Fibroblast of skin of right quadriceps (primary cell): ENCODE results near the gene LRRC37A.
"Not testable (repeated sequence)": the region's sequence is repeated elsewhere in the genome, so short reads cannot be mapped to it uniquely, and the experiment has no call there.

ENCODE experiments used
- DNase-seq: peaks from one replicate; pipeline ENCODE4 v3.0.0-alpha.2; 2013

LRRC37A gene

GRCh38 chr17:46290906-46291546, 3.9 kb upstream of the LRRC37A start:
- DNase-seq: not testable (repeated sequence)

GRCh38 chr17:46291618-46292017, 3.3 kb upstream of the LRRC37A start:
- not testable (repeated sequence) for DNase-seq

GRCh38 chr17:46341220-46341619, 46.3 kb downstream of the LRRC37A start:
- not testable (repeated sequence) for DNase-seq

GRCh38 chr17:46342131-46342530, 47.2 kb downstream of the LRRC37A start:
- not testable (repeated sequence) for DNase-seq

- not testable (repeated sequence) for DNase-seq
These were observed 53.4 kb downstream of the LRRC37A start for GRCh38 chr17:46348345-46348744.

GRCh38 chr17:46349060-46349459, 54.1 kb downstream of the LRRC37A start:
- not testable (repeated sequence) for DNase-seq

- DNase-seq: not testable (repeated sequence)
These were observed 58.9 kb downstream of the LRRC37A start for GRCh38 chr17:46353856-46354255.

- DNase-seq: not testable (repeated sequence)
These were observed 66.3 kb downstream of the LRRC37A start for GRCh38 chr17:46361145-46361735.

- not testable (repeated sequence) for DNase-seq
These were observed 66.8 kb downstream of the LRRC37A start, which contains the start of gene ARL17B for GRCh38 chr17:46361755-46362154. Gene ARL17B, minus strand, starts transcription at chr17:46361766. Its CDS starts 3,369 bp downstream, at chr17:46358397.

- DNase-seq: not testable (repeated sequence)
These were observed 72.6 kb downstream of the LRRC37A start for GRCh38 chr17:46367520-46367919.

- DNase-seq: not testable (repeated sequence)
These were observed 77.6 kb downstream of the LRRC37A start for GRCh38 chr17:46372236-46373229.

- DNase-seq: not testable (repeated sequence)
These were observed 78.5 kb downstream of the LRRC37A start for GRCh38 chr17:46373418-46373817.

GRCh38 chr17:46383118-46383517, 88.2 kb downstream of the LRRC37A start:
- not testable (repeated sequence) for DNase-seq

- DNase-seq: not testable (repeated sequence)
These were observed 90.6 kb downstream of the LRRC37A start for GRCh38 chr17:46385491-46385890.
